HCT116 (cell line): ENCODE data around the gene XPA. TPM values are rescaled to one million over a fixed set of nuclear protein-coding genes. Genes with fewer than 3 reads are reported as not detected.

Experiments used
- ATAC-seq: fragments of 200-7000 bp; cut with Tn5 transposase; 2 replicates; pipeline ENCODE4 v1.9.1; 2020; ENCODE audit warnings: mild to moderate bottlenecking, moderate library complexity
- BruUV-seq: library from RNA; stranded (reverse); fragments of 400-500 nt; replicated peaks from 2 replicates; lab custom pipeline; 2021; lab: Mats Ljungman, UMichigan
- CTCF ChIA-PET: fragments of 300-600 bp; sonication (Branson Sonifier 250); formaldehyde crosslinking; loops from one replicate; lab custom pipeline; 2021; ENCODE audit warnings: antibody characterized with exemption; lab: Charles Lee
- POLR2A ChIA-PET: fragments of 300-600, 350-600 bp; sonication (Branson Sonifier 250); formaldehyde crosslinking; loops from one replicate; lab custom pipeline; 2021; ENCODE audit warnings: antibody characterized with exemption; lab: Charles Lee
- RAD21 ChIA-PET, 2 experiments: fragments of 300-600 bp; sonication (Branson Sonifier 250); formaldehyde crosslinking; loops; one replicate each; lab custom pipeline; 2023; ENCODE audit warnings: low total read pairs in 2 of 2; ENCODE audit not compliant: uncharacterized antibody in 2 of 2, unreplicated experiment in 2 of 2, low non-redundant PET in 1 of 2; lab: Charles Lee
- DNase-seq: peaks from one replicate; pipeline ENCODE4 v3.0.0-alpha.2; 2010; ENCODE audit warnings: low read depth, low spot score
- H2AFZ ChIP-seq: fragments of 200-600 bp; shearing (Covaris generic), sonication (generic); 2 replicates; pipeline ENCODE4 v1.6.1; 2017; ENCODE audit warnings: low read depth, mixed run types, mixed read lengths, antibody characterized with exemption, low read length; ENCODE audit not compliant: poor library complexity, severe bottlenecking
- H3K27ac ChIP-seq: 2 replicates; pipeline ENCODE4 v1.5.1; 2012; ENCODE audit warnings: low read depth, low read length
- H3K27me3 ChIP-seq: fragments of 200-600 bp; sonication (generic); 2 replicates; pipeline ENCODE4 v1.6.1; 2016; ENCODE audit warnings: mixed run types, low read length, mixed read lengths; ENCODE audit not compliant: insufficient read depth
- H3K36me3 ChIP-seq, 2 experiments: fragments of 200-500 bp in 1 of 2; fragments of 200-600 bp in 1 of 2; sonication (Bioruptor generic) in 1 of 2; sonication (generic) in 1 of 2; 2 replicates each; pipeline versions ENCODE4 v1.5.1 to v1.6.1; 2014 to 2016; ENCODE audit warnings: low read length in 2 of 2, inconsistent platforms in 1 of 2, mixed read lengths in 1 of 2, mixed run types in 1 of 2; ENCODE audit not compliant: insufficient read depth in 2 of 2, control insufficient read depth in 1 of 2
- H3K4me1 ChIP-seq, 2 experiments: fragments of 200-600 bp in 1 of 2; sonication (generic) in 1 of 2; 2 replicates each; pipeline versions ENCODE4 v1.5.1 to v1.6.1; 2012 to 2017; ENCODE audit warnings: low read length in 2 of 2, inconsistent platforms in 1 of 2, mild to moderate bottlenecking in 1 of 2, mixed read lengths in 1 of 2, mixed run types in 1 of 2, moderate library complexity in 1 of 2; ENCODE audit not compliant: insufficient read depth in 2 of 2, control insufficient read depth in 1 of 2
- H3K4me2 ChIP-seq: fragments of 200-600 bp; sonication (generic); 2 replicates; pipeline ENCODE4 v1.6.1; 2017; ENCODE audit warnings: mixed run types, low read length, mixed read lengths
- H3K4me3 ChIP-seq, 2 experiments: fragments of 200-600 bp in 1 of 2; sonication (generic) in 1 of 2; replicated peaks in 1 of 2; 2 replicates each; pipeline ENCODE4 v1.5.1; 2011 to 2016; ENCODE audit warnings: low read length in 2 of 2, control low read depth in 1 of 2, low read depth in 1 of 2, mild to moderate bottlenecking in 1 of 2, mixed read lengths in 1 of 2, mixed run types in 1 of 2
- H3K79me2 ChIP-seq: fragments of 200-600 bp; sonication (generic); 2 replicates; pipeline ENCODE4 v1.6.1; 2017; ENCODE audit warnings: mild to moderate bottlenecking, mixed run types, low read length, moderate library complexity, mixed read lengths; ENCODE audit not compliant: insufficient read depth
- H3K9ac ChIP-seq: fragments of 200-600 bp; sonication (generic); 2 replicates; pipeline ENCODE4 v1.6.1; 2016; ENCODE audit warnings: low read length, mixed read lengths
- H3K9me2 ChIP-seq: fragments of 200-600 bp; sonication (generic), shearing (Covaris generic); 2 replicates; pipeline ENCODE4 v1.6.1; 2017; ENCODE audit warnings: mixed run types, mild to moderate bottlenecking, moderate library complexity; ENCODE audit not compliant: insufficient read depth
- H3K9me3 ChIP-seq, 2 experiments: fragments of 200-500 bp in 1 of 2; fragments of 200-600 bp in 1 of 2; sonication (Bioruptor generic) in 1 of 2; sonication (generic) in 1 of 2; 2 replicates each; pipeline ENCODE4 v1.6.1; 2014 to 2017; ENCODE audit warnings: low read length in 2 of 2, mixed read lengths in 2 of 2, inconsistent platforms in 1 of 2, low read depth in 1 of 2, mild to moderate bottlenecking in 1 of 2, mixed run types in 1 of 2, moderate library complexity in 1 of 2; ENCODE audit not compliant: control insufficient read depth in 1 of 2, insufficient read depth in 1 of 2
- H4K20me1 ChIP-seq: fragments of 200-600 bp; sonication (generic), shearing (Covaris generic); 2 replicates; pipeline ENCODE4 v1.6.1; 2017; ENCODE audit warnings: mixed run types, mild to moderate bottlenecking, moderate library complexity; ENCODE audit not compliant: insufficient read depth
- ATF3 ChIP-seq: IDR thresholded peaks from 2 replicates; pipeline ENCODE4 v1.6.1; 2012
- CEBPB ChIP-seq: IDR thresholded peaks from 2 replicates; pipeline ENCODE4 v1.6.1; 2012; ENCODE audit warnings: low read depth
- CTCF ChIP-seq, 3 experiments: fragments of 200-600 bp in 1 of 3; sonication (generic) in 1 of 3; IDR thresholded peaks in 2 of 3; conservative IDR thresholded peaks in 1 of 3; 2 replicates each; pipeline ENCODE4 v1.5.1; 2012 to 2017; ENCODE audit warnings: low read depth in 2 of 3, low read length in 2 of 3, antibody characterized with exemption in 1 of 3, borderline replicate concordance in 1 of 3, control low read depth in 1 of 3, mild to moderate bottlenecking in 1 of 3, mixed read lengths in 1 of 3, mixed run types in 1 of 3, moderate library complexity in 1 of 3; ENCODE audit not compliant: insufficient read depth in 1 of 3
- EGR1 ChIP-seq: IDR thresholded peaks from 2 replicates; pipeline ENCODE4 v1.6.1; 2012; ENCODE audit warnings: low read depth
- ELF1 ChIP-seq: IDR thresholded peaks from 2 replicates; pipeline ENCODE4 v1.6.1; 2012; ENCODE audit warnings: low read depth, borderline replicate concordance
- EZH2 ChIP-seq: fragments of 200-600 bp; sonication (generic); IDR thresholded peaks from 2 replicates; pipeline ENCODE4 v1.6.1; 2017; ENCODE audit warnings: antibody characterized with exemption, mixed run types
- JUND ChIP-seq: IDR thresholded peaks from 2 replicates; pipeline ENCODE4 v1.6.1; 2012
- MAX ChIP-seq: IDR thresholded peaks from 2 replicates; pipeline ENCODE4 v1.6.1; 2012
- POLR2A ChIP-seq: IDR thresholded peaks from 2 replicates; pipeline ENCODE4 v1.7.0; 2011; ENCODE audit warnings: borderline replicate concordance; ENCODE audit not compliant: insufficient read depth, insufficient read length; ENCODE audit errors: extremely low read depth
- POLR2AphosphoS5 ChIP-seq: IDR thresholded peaks from 2 replicates; pipeline ENCODE4 v1.6.1; 2011; ENCODE audit warnings: mild to moderate bottlenecking, low read depth, low read length, moderate library complexity
- RAD21 ChIP-seq: IDR thresholded peaks from 2 replicates; pipeline ENCODE4 v1.6.1; 2012; ENCODE audit warnings: low read depth, mild to moderate bottlenecking
- REST ChIP-seq: IDR thresholded peaks from 2 replicates; pipeline ENCODE4 v1.6.1; 2012; ENCODE audit warnings: low read depth
- SIN3A ChIP-seq: IDR thresholded peaks from 2 replicates; pipeline ENCODE4 v1.6.1; 2012; ENCODE audit warnings: low read depth
- SP1 ChIP-seq: IDR thresholded peaks from 2 replicates; pipeline ENCODE4 v1.6.1; 2012; ENCODE audit warnings: low read depth
- SRF ChIP-seq: IDR thresholded peaks from 2 replicates; pipeline ENCODE4 v1.6.1; 2012; ENCODE audit warnings: low read depth
- TCF7L2 ChIP-seq: IDR thresholded peaks from 2 replicates; pipeline ENCODE4 v1.7.0; 2011; ENCODE audit warnings: borderline replicate concordance, inconsistent platforms; ENCODE audit not compliant: insufficient read depth, insufficient read length; ENCODE audit errors: extremely low read depth
- YY1 ChIP-seq: IDR thresholded peaks from 2 replicates; pipeline ENCODE4 v1.6.1; 2011; ENCODE audit warnings: low read length, low read depth, moderate library complexity, mild to moderate bottlenecking; ENCODE audit not compliant: insufficient replicate concordance; ENCODE audit errors: extremely low read depth
- ZFX ChIP-seq: fragments of 450-650 bp; IDR thresholded peaks from 2 replicates; pipeline ENCODE4 v1.6.1; 2017
- ZNF274 ChIP-seq: fragments of 200-500 bp; sonication (Bioruptor generic); IDR thresholded peaks from 2 replicates; pipeline ENCODE4 v1.6.1; 2014; ENCODE audit warnings: mild to moderate bottlenecking, low read depth, low read length, inconsistent platforms
- intact Hi-C: fragments of 100-400 bp; cut with micrococcal nuclease; formaldehyde crosslinking; loops from 2 replicates; pipeline ENCODE4 v1.10.0; 2022
- total RNA-seq: library from RNA; stranded (reverse); gene quantifications from one replicate; pipeline ENCODE4 v1.2.1, GENCODE V29; 2021; ENCODE audit not compliant: unreplicated experiment
- TF ChIP-seq, protein P1 (sequence below): IDR thresholded peaks from 2 replicates; pipeline ENCODE4 v1.6.1; 2011; ENCODE audit warnings: mild to moderate bottlenecking, low read length, moderate library complexity; ENCODE audit not compliant: insufficient replicate concordance; ENCODE audit errors: extremely low read depth

XPA gene
- total RNA-seq, 1 experiment from 2014 or later = 9.3 TPM

GRCh38 chr9:97721396-97721795 lies 24.3 kb upstream of the XPA start:
- intact Hi-C loops = no loop called here
- Histone ChIP-seq H3K4me1 (no peaks in the 10 kb centered on the region), H3K9ac (no peak overlapping the region), H3K79me2 (no peaks in the 10 kb centered on the region), H2AFZ (no peak overlapping the region), H3K4me3 (no peak overlapping the region), H4K20me1 (no peaks in the 10 kb centered on the region), H3K27me3 (no peaks in the 10 kb centered on the region), H3K4me2 (no peak overlapping the region), H3K9me2 (no peaks in the 10 kb centered on the region), H3K36me3 (no peaks in the 10 kb centered on the region), H3K27ac (no peak overlapping the region), H3K9me3 (no peaks in the 10 kb centered on the region; a peak in 1 of 4 replicates)
- ATAC-seq (no peak; the same call in 1 of the 2 replicates), DNase-seq (no peak)
- no peak for TF ChIP-seq YY1
- TF ChIP-seq SRF = no peak
- TF ChIP-seq ZNF274 = no peak
- TF ChIP-seq ATF3 = no peak
- TF ChIP-seq ELF1 = no peak
- TF ChIP-seq MAX = no peak
- TF ChIP-seq EGR1 = no peak
- no peak for TF ChIP-seq EZH2
- TF ChIP-seq POLR2AphosphoS5 = no peak
- TF ChIP-seq, protein P1, sequence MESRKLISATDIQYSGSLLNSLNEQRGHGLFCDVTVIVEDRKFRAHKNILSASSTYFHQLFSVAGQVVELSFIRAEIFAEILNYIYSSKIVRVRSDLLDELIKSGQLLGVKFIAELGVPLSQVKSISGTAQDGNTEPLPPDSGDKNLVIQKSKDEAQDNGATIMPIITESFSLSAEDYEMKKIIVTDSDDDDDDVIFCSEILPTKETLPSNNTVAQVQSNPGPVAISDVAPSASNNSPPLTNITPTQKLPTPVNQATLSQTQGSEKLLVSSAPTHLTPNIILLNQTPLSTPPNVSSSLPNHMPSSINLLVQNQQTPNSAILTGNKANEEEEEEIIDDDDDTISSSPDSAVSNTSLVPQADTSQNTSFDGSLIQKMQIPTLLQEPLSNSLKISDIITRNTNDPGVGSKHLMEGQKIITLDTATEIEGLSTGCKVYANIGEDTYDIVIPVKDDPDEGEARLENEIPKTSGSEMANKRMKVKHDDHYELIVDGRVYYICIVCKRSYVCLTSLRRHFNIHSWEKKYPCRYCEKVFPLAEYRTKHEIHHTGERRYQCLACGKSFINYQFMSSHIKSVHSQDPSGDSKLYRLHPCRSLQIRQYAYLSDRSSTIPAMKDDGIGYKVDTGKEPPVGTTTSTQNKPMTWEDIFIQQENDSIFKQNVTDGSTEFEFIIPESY = no peak
- TF ChIP-seq POLR2A = no peak
- TF ChIP-seq CTCF (IDR thresholded peaks at IDR 0.05 in 2 of 3, conservative IDR thresholded peaks at IDR 0.05 in 1 of 3; ENCODE audit: borderline replicate concordance in 1 of 3, insufficient read depth in 1 of 3, low read depth in 2 of 3, low read length in 2 of 3) = no peak
- TF ChIP-seq ZFX = no peak
- TF ChIP-seq TCF7L2 = no peak
- TF ChIP-seq REST = no peak
- no peak for TF ChIP-seq CEBPB
- TF ChIP-seq RAD21 = no peak
- TF ChIP-seq SIN3A = no peak
- no peak for TF ChIP-seq SP1
- TF ChIP-seq JUND = no peak
- ChIA-PET POLR2A (no interaction called here), CTCF (interaction anchor here (0.7 kb wide), 1 partner anchor 9 kb away, joined by 3 read pairs; no protein-coding TSS in a partner anchor), RAD21 (no interaction called here)
- BruUV-seq = no TSS peak
